Activated CD4-positive, alpha-beta memory T cell treated with anti-CD3 and anti-CD28 coated beads for 36 hours (primary cell): ENCODE results near the gene SLC35B1. TPM values are rescaled to one million over a fixed set of nuclear protein-coding genes. Genes with fewer than 3 reads are reported as not detected.

Experiments
- CTCF ChIA-PET: fragments of 350-600 bp; sonication (Branson Sonifier 250); formaldehyde crosslinking; loops from one replicate; lab custom pipeline; 2021; ENCODE audit warnings: antibody characterized with exemption, inconsistent platforms; lab: Charles Lee
- POLR2A ChIA-PET: fragments of 350-600 bp; sonication (Branson Sonifier 250); formaldehyde crosslinking; loops from one replicate; lab custom pipeline; 2021; ENCODE audit warnings: antibody characterized with exemption; lab: Charles Lee
- DNase-seq: peaks from one replicate; pipeline ENCODE4 v3.0.0-alpha.2; 2020
- H3K27ac Mint-ChIP-seq: one replicate; pipeline ENCODE4 v1.8.0; 2021; ENCODE audit warnings: mixed read lengths
- H3K27me3 Mint-ChIP-seq: one replicate; pipeline ENCODE4 v1.8.0; 2021; ENCODE audit warnings: mixed read lengths
- H3K36me3 Mint-ChIP-seq: one replicate; pipeline ENCODE4 v1.8.0; 2021; ENCODE audit warnings: mixed read lengths
- H3K4me1 Mint-ChIP-seq: one replicate; pipeline ENCODE4 v1.8.0; 2021; ENCODE audit warnings: low read depth, mixed read lengths
- H3K4me3 Mint-ChIP-seq: one replicate; pipeline ENCODE4 v1.8.0; 2021; ENCODE audit warnings: mild to moderate bottlenecking, mixed read lengths
- H3K9me3 Mint-ChIP-seq: one replicate; pipeline ENCODE4 v1.8.0; 2021; ENCODE audit warnings: mixed read lengths
- intact Hi-C: fragments of 100-400 bp; cut with micrococcal nuclease; formaldehyde crosslinking; loops from one replicate; pipeline ENCODE4 v1.15.1; 2023
- total RNA-seq, 2 experiments: library from RNA; stranded (reverse); gene quantifications; one replicate each; pipeline ENCODE4 v1.2.3, GENCODE V29; 2021

Gene SLC35B1
- total RNA-seq: 10 to 100 TPM; 48.3 to 54.1 TPM

- Mint-ChIP-seq H3K27ac (peak within 1 kb of the TSS; percentile 98), H3K9me3 (no peaks in the 10 kb centered on the region), H3K36me3 (peaks cover 26% of the 10 kb centered on the region), H3K27me3 (no peaks in the 10 kb centered on the region), H3K4me1 (peaks cover 42% of the 10 kb centered on the region), H3K4me3 (peak within 1 kb of the TSS; percentile 91)
- ChIA-PET CTCF (interaction anchor here (0.6 to 24.6 kb wide), 37 partner anchors 9 to 300 kb away, joined by 3 to 564 read pairs (median 5); partner anchors contain the start of genes FAM117A, KAT7, NXPH3 and SPOP), POLR2A (interaction anchor here (0.9 to 2.5 kb wide), 16 partner anchors 8 to 144 kb away, joined by 3 to 20 read pairs (median 4); partner anchors contain the start of genes FAM117A and KAT7)
- intact Hi-C loops: loop anchor here (1.0 to 10.0 kb wide), 10 partner anchors 9 to 287 kb away; partner anchors contain the start of genes DLX3, FAM117A, KAT7 and SPOP
- peak; percentile 99 for DNase-seq
Measured at GRCh38 chr17:49707608-49708514, at the start of gene SLC35B1. SLC35B1 (minus strand) TSS chr17:49707964; CDS start chr17:49707833, 131 bp downstream.

- Mint-ChIP-seq H3K9me3 (no peaks in the 10 kb centered on the region), H3K36me3 (peaks cover 7% of the 10 kb centered on the region), H3K27me3 (no peaks in the 10 kb centered on the region), H3K4me1 (peaks cover 82% of the 10 kb centered on the region), H3K4me3 (no peak overlapping the region), H3K27ac (peak overlapping the region; percentile 25)
- CTCF ChIA-PET: interaction anchor here (1.3 to 2.3 kb wide), 3 partner anchors 8 to 201 kb away, joined by 3 to 9 read pairs (median 3); partner anchors contain the start of gene SLC35B1
- intact Hi-C loops: no loop called here
- POLR2A ChIA-PET: interaction anchor here (1.2 to 1.9 kb wide), 2 partner anchors 22 to 31 kb away, joined by 3 to 6 read pairs; partner anchors contain the start of gene KAT7
- DNase-seq: no peak
Measured at GRCh38 chr17:49757151-49757777, 49.5 kb upstream of the SLC35B1 start.

DNA sequence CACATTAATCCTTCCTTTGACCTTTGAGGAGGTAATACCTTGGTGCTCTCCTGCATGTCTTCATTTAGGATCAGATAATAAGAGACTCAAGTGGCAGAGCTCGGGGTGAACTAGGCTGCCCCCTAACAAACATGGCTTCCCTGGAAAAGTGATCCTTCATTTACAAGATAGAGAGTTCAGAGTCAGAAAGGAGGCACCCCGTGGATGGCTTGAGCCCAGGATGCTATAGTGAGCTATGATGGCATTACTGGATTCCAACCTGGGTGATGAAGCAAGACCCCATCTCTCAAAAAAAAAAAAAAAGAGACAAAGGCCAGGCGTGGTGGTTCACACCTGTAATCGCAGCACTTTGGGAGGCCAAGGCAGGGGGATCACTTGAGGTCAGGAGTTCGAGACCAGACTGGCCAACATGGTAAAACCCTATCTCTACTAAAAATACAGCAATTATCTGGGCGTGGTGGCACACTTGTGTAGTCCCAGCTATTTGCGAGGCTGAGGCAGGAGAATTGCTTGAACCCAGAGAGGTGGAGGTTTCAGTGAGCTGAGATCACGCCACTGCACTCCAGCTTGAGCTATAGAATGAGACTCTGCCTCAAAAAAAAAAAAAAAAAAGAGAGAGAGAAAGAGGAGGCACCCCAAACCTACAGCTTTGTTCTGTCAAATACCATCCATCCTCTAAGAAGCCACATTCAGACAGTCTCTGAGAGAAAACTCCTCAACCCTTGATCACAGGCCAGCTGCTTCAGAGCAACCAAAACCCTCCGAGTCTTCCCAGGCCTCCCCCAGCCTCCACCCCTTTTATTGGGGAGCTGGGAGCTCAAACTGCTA lies 48.8 kb upstream of the SLC35B1 start:
- ChIA-PET CTCF (interaction anchor here (1.2 to 2.3 kb wide), 5 partner anchors 7 to 200 kb away, joined by 3 to 9 read pairs (median 4); partner anchors contain the start of gene SLC35B1), POLR2A (interaction anchor here (1.2 to 1.9 kb wide), 2 partner anchors 23 to 32 kb away, joined by 3 to 6 read pairs; partner anchors contain the start of gene KAT7)
- no peak for DNase-seq
- Mint-ChIP-seq H3K4me3 (no peak overlapping the region), H3K27ac (peak overlapping the region; percentile 47), H3K27me3 (no peaks in the 10 kb centered on the region), H3K4me1 (peaks cover 78% of the 10 kb centered on the region), H3K36me3 (peaks cover 7% of the 10 kb centered on the region), H3K9me3 (no peaks in the 10 kb centered on the region)
- intact Hi-C loops: no loop called here

DNA sequence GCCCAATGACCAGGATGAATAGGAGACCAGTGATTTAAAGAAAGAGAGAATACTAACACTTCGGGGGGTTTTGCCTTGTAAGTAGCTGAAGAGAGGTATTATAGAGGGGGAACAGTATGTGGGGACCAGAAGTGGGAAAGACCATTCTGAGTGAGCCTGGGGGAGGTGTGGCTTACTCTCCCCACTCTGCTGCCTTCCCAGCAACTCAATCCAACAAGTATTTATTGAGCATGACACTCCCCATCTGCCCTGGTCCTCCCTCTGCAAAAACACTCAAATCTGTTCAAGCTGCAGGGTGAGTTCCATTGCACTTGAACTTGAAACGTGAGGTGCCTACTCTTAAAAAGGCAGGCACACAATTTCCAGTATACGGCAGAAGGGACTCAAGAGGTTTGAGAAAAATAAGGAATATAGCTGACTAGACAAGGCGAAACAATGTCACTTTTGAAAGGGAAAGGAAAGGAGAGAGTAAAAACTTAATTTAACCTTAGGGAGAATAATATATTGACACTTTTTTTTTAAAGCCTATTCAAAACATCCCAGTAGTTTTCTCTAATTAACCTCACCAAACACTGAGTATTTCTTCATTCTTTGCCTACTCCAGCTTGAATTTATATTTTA lies 48.0 kb upstream of the SLC35B1 start:
- POLR2A ChIA-PET: interaction anchor here (1.0 kb wide), 1 partner anchor 25 kb away, joined by 3 read pairs; no protein-coding TSS in a partner anchor
- no peaks in the 10 kb centered on the region for H3K9me3 Mint-ChIP-seq
- H3K4me3 Mint-ChIP-seq: no peak overlapping the region
- peak overlapping the region; percentile 67 for H3K27ac Mint-ChIP-seq
- intact Hi-C loops: no loop called here
- peaks cover 73% of the 10 kb centered on the region for H3K4me1 Mint-ChIP-seq
- CTCF ChIA-PET: interaction anchor here (0.9 to 2.3 kb wide), 4 partner anchors 9 to 199 kb away, joined by 3 to 9 read pairs (median 6); partner anchors contain the start of gene SLC35B1
- peaks cover 7% of the 10 kb centered on the region for H3K36me3 Mint-ChIP-seq
- DNase-seq: no peak
- no peaks in the 10 kb centered on the region for H3K27me3 Mint-ChIP-seq

- ChIA-PET CTCF (interaction anchor here (2.1 kb wide), 2 partner anchors 39 to 46 kb away, joined by 5 to 7 read pairs; partner anchors contain the start of gene SLC35B1), POLR2A (interaction anchor here (0.7 to 8.1 kb wide), 2 partner anchors 8 to 47 kb away, joined by 3 to 69 read pairs; partner anchors contain the start of genes FAM117A and SLC35B1)
- intact Hi-C loops: no loop called here
- no peaks in the 10 kb centered on the region for H3K9me3 Mint-ChIP-seq
- DNase-seq: no peak
- peak overlapping the region; percentile 79 for H3K27ac Mint-ChIP-seq
- peaks cover 9% of the 10 kb centered on the region for H3K36me3 Mint-ChIP-seq
- no peaks in the 10 kb centered on the region for H3K27me3 Mint-ChIP-seq
- H3K4me1 Mint-ChIP-seq: peaks cover 71% of the 10 kb centered on the region
- H3K4me3 Mint-ChIP-seq: no peak overlapping the region
Measured at GRCh38 chr17:49753959-49754391, 46.2 kb upstream of the SLC35B1 start.

DNA sequence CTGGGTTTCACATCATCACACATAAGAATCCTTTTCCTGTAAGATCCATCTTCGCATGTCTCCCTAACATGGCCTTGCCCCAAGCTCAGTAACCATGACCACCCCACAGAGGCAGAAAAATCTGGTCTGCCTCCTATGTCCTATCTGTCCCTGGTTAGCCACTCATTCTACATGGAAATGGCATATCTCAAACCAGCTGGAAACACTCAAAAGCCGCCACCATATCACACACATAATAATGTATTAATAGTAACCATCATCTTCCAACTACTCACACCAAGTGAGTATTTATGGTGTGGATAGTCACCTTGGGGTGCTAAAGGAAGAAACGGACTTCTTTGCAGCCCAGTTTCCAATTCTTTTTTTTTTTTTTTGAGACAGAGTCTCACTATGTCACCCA lies 44.7 kb upstream of the SLC35B1 start:
- ChIA-PET CTCF (interaction anchor here (0.7 to 2.1 kb wide), 3 partner anchors 8 to 44 kb away, joined by 3 to 7 read pairs (median 3); partner anchors contain the start of gene SLC35B1), POLR2A (interaction anchor here (0.7 to 8.1 kb wide), 3 partner anchors 9 to 22 kb away, joined by 3 to 69 read pairs (median 3); partner anchors contain the start of gene FAM117A)
- intact Hi-C loops: no loop called here

GRCh38 chr17:49749730-49750129 lies 42.0 kb upstream of the SLC35B1 start:
- no peak overlapping the region for H3K4me3 Mint-ChIP-seq
- peak overlapping the region; percentile 94 for H3K27ac Mint-ChIP-seq
- H3K4me1 Mint-ChIP-seq: peaks cover 81% of the 10 kb centered on the region
- no peaks in the 10 kb centered on the region for H3K27me3 Mint-ChIP-seq
- ChIA-PET CTCF (interaction anchor here (1.3 to 5.0 kb wide), 5 partner anchors 7 to 54 kb away, joined by 3 to 43 read pairs (median 12); partner anchors contain the start of genes FAM117A and SLC35B1), POLR2A (interaction anchor here (0.8 to 8.1 kb wide), 5 partner anchors 10 to 42 kb away, joined by 3 to 69 read pairs (median 13); partner anchors contain the start of genes FAM117A and SLC35B1)
- H3K9me3 Mint-ChIP-seq: no peaks in the 10 kb centered on the region
- no peak for DNase-seq
- H3K36me3 Mint-ChIP-seq: peaks cover 8% of the 10 kb centered on the region
- intact Hi-C loops: loop anchor here (1.0 to 2.0 kb wide), 2 partner anchors 34 to 41 kb away; no protein-coding TSS in a partner anchor

More for the DNA sequence above, 44.7 kb upstream of the SLC35B1 start:
- Mint-ChIP-seq H3K4me3 (no peak overlapping the region), H3K27ac (peak overlapping the region; percentile 3), H3K36me3 (peaks cover 12% of the 10 kb centered on the region), H3K4me1 (peaks cover 78% of the 10 kb centered on the region), H3K27me3 (no peaks in the 10 kb centered on the region), H3K9me3 (no peaks in the 10 kb centered on the region)
- no peak for DNase-seq

DNA sequence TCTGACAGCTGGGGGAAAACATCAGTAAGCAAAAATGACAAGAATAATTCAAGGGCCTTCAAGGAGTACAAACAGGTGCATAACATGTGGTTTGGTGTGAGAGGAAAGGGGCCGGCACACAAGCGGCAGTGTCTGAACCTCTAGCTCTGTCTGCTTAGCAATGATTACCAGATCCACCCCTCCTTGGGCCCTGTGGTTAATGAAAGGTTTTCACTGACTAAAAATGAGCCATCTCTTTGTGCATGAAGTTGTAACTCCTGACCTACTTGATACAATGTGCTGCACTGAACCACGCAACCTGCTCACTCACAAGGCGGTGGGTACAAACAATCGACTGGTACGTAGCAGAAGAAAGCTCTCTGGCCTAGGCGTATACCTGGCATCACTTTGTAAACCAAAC lies 41.0 kb upstream of the SLC35B1 start:
- Mint-ChIP-seq H3K9me3 (no peaks in the 10 kb centered on the region), H3K27me3 (no peaks in the 10 kb centered on the region), H3K27ac (peak overlapping the region; percentile 94), H3K4me3 (peak overlapping the region; percentile 33), H3K36me3 (peaks cover 8% of the 10 kb centered on the region), H3K4me1 (peaks cover 81% of the 10 kb centered on the region)
- ChIA-PET POLR2A (interaction anchor here (0.8 to 8.1 kb wide), 8 partner anchors 9 to 52 kb away, joined by 3 to 69 read pairs (median 8); partner anchors contain the start of genes FAM117A and SLC35B1), CTCF (interaction anchor here (1.1 to 5.0 kb wide), 7 partner anchors 8 to 346 kb away, joined by 3 to 43 read pairs (median 4); partner anchors contain the start of genes FAM117A and PDK2)
- peak; percentile 80 for DNase-seq
- intact Hi-C loops: loop anchor here (1.0 to 2.0 kb wide), 4 partner anchors 9 to 40 kb away; partner anchors contain the start of gene FAM117A

GRCh38 chr17:49748223-49748622 lies 40.5 kb upstream of the SLC35B1 start:
- Mint-ChIP-seq H3K9me3 (no peaks in the 10 kb centered on the region), H3K36me3 (peaks cover 8% of the 10 kb centered on the region), H3K27me3 (no peaks in the 10 kb centered on the region), H3K4me1 (peaks cover 77% of the 10 kb centered on the region), H3K27ac (peak overlapping the region; percentile 94), H3K4me3 (peak overlapping the region; percentile 33)
- intact Hi-C loops: loop anchor here (1.0 to 2.0 kb wide), 3 partner anchors 9 to 39 kb away; partner anchors contain the start of gene FAM117A
- ChIA-PET POLR2A (interaction anchor here (0.8 to 8.1 kb wide), 9 partner anchors 9 to 52 kb away, joined by 3 to 69 read pairs (median 13); partner anchors contain the start of genes FAM117A and SLC35B1), CTCF (interaction anchor here (0.7 to 5.0 kb wide), 9 partner anchors 8 to 346 kb away, joined by 3 to 43 read pairs (median 4); partner anchors contain the start of genes FAM117A and PDK2)
- DNase-seq: no peak
